Measurements from ENCODE around the gene NCAPD3.

NCAPD3 gene

GRCh38 chr11:134171951-134172350 is 51.8 kb downstream of the NCAPD3 start:
- TF ChIP-seq ZFP3 (CRISPR knock-in tag; IDR thresholded peaks at IDR 0.05) (no peak), ZNF8 (CRISPR knock-in tag; IDR thresholded peaks at IDR 0.05) (no peak), ESRRG (CRISPR knock-in tag; IDR thresholded peaks at IDR 0.05) (no peak), ARNTL (CRISPR knock-in tag; IDR thresholded peaks at IDR 0.05; ENCODE audit: borderline replicate concordance, low read depth) (no peak), PATZ1 (CRISPR knock-in tag; IDR thresholded peaks at IDR 0.05; ENCODE audit: borderline replicate concordance) (no peak), ZFP30 (CRISPR knock-in tag; IDR thresholded peaks at IDR 0.05) (no peak), TSHZ2 (CRISPR knock-in tag; IDR thresholded peaks at IDR 0.05) (no peak), TOX (CRISPR knock-in tag; IDR thresholded peaks at IDR 0.05; ENCODE audit: borderline replicate concordance) (no peak), ZC3H10 (CRISPR knock-in tag; IDR thresholded peaks at IDR 0.05) (no peak), CREB5 (CRISPR knock-in tag; IDR thresholded peaks at IDR 0.05; ENCODE audit: low read depth) (no peak), GLIS3 (CRISPR knock-in tag; IDR thresholded peaks at IDR 0.05) (no peak), TCF4 (CRISPR knock-in tag; IDR thresholded peaks at IDR 0.05; ENCODE audit: borderline replicate concordance) (no peak), SNAI2 (CRISPR knock-in tag; IDR thresholded peaks at IDR 0.05) (no peak), OSR1 (CRISPR knock-in tag; IDR thresholded peaks at IDR 0.05) (no peak), ZNF565 (CRISPR knock-in tag; conservative IDR thresholded peaks at IDR 0.05; ENCODE audit: low read depth) (no peak)
- no peak for ATAC-seq

GRCh38 chr11:134170919-134171281 is 52.9 kb downstream of the NCAPD3 start:
- TF ChIP-seq SNAI2 (CRISPR knock-in tag; IDR thresholded peaks at IDR 0.05), result no peak

GRCh38 chr11:134170177-134170918 is 53.4 kb downstream of the NCAPD3 start:
- ATAC-seq, result no peak; the same call in 2 of the 3 replicates
- TF ChIP-seq BACH2 (CRISPR knock-in tag; IDR thresholded peaks at IDR 0.05; ENCODE audit: borderline replicate concordance) (no peak), ZNF8 (CRISPR knock-in tag; IDR thresholded peaks at IDR 0.05) (no peak), CREB5 (CRISPR knock-in tag; IDR thresholded peaks at IDR 0.05; ENCODE audit: low read depth) (no peak), PATZ1 (CRISPR knock-in tag; IDR thresholded peaks at IDR 0.05; ENCODE audit: borderline replicate concordance) (no peak), POU6F1 (CRISPR knock-in tag; IDR thresholded peaks at IDR 0.05; ENCODE audit: borderline replicate concordance, low read depth) (no peak), TSHZ2 (CRISPR knock-in tag; IDR thresholded peaks at IDR 0.05) (no peak), ZC3H10 (CRISPR knock-in tag; IDR thresholded peaks at IDR 0.05) (no peak), CSDC2 (CRISPR knock-in tag; IDR thresholded peaks at IDR 0.05) (no peak), ISL1 (CRISPR knock-in tag; IDR thresholded peaks at IDR 0.05) (no peak), ARNTL (CRISPR knock-in tag; IDR thresholded peaks at IDR 0.05; ENCODE audit: borderline replicate concordance, low read depth) (no peak)

More at GRCh38 chr11:134170919-134171281, 52.9 kb downstream of the NCAPD3 start:
- ATAC-seq, result no peak; the same call in 2 of the 3 replicates
